Stimulated activated CD4-positive, alpha-beta T cell treated with anti-CD3 and anti-CD28 coated beads, Interleukin-15, amount 100 ng/mL, for 1 hour (primary cell): ENCODE measurements around the gene NOTCH3.

Experiments
- DNase-seq, 2 donors: peaks; one replicate each; pipeline ENCODE4 v3.0.0-alpha.2; 2020; ENCODE audit warnings: low read depth in 1 of 2, low spot score in 1 of 2

Gene NOTCH3

DNA sequence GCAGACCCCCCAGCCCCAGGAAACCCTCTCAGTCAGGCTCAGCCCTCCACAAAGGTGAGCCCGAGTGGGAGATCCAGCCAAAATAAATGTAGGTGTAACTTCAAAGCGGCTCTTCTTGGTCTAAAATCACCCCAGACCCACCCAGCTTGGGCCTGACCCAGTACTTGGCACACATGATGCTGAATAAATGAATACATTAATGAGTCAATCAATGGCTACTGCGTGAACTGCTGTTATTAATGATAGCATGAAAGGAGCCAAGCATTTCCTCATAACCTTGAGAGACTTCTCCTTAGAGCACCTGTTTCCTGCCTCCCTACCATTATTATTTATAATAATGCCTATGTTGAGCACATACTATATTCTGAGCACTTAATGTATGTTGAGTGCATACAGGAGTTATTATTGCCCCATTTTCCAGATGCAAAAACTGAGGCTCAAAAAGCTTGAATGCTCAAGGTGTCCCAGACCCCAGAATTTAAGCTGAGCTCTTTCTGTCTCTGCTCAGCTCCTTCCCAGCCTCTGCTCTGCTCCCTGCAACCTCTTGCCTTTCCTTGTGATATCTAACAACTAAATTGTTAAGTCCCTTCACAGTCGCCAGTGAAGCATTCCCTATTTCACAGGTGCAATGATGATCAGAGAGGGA is 4.3 kb downstream of the NOTCH3 start:
- no peak for DNase-seq

DNA sequence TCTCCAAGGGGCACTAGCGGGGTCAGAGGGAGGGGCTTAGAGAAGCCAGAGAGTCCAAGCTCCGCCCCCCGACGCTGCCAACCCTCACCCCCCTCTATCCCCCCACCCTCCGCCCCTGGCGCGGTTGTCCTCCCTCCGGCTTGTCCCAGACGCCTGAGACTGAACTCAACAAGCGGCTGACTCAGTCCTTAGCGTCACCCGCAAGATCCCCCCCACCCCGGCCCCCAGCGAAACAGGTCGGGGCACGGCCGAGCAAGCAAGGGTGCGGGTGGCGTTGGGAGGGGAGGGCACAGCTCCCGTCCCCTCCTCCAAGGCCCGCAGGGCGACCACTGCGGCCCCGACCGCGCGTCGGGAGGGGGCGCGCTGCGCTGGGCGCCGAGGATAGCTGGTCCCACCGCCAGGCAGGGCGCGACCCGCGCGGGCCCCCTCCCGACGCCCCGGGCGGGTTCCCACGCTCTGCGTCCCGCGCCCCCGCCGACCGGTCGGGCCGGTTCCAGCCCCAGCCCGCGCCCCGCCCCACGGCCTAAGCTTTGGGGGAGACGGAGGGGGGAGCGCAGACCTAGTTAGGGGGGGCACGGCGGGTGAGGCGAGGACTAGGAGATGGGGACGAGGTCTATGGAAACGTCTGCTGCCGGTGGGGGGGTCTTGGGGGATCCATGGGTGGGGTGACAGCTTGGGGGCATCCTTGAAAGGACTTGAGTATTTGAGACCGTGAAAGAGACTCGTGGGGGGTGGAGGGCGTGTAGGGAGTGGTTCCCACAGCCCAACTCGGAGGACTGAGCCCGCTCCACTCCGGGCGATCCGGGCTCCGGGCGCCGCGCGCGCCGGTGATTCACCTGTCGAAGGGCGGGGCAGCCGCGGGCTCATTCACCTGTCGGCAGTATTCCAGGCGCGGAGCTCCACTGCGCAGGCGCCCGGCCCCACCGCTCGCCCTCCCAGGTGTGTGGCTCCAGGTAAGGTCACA is 5.1 kb downstream of the NOTCH3 start:
- no peak for DNase-seq

DNA sequence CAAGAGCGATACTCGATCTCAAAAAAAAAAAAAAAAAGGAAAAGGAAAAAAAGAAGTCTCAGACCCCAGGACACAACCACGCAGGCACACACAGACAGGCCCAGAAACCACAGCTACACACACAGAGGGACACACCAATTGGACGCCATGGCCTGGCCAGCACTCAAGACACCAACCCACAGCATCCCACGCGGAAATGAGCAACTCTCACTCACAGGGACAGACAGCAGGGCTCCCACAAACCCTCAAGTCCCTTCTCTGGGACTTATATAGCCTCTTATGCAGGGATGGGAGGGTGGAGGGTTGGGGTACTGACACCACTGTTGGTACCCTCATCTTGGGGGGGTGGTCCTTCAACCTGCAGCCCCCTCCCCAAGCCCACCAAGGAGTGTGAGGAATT is 5.9 kb downstream of the NOTCH3 start:
- DNase-seq = no peak

DNA sequence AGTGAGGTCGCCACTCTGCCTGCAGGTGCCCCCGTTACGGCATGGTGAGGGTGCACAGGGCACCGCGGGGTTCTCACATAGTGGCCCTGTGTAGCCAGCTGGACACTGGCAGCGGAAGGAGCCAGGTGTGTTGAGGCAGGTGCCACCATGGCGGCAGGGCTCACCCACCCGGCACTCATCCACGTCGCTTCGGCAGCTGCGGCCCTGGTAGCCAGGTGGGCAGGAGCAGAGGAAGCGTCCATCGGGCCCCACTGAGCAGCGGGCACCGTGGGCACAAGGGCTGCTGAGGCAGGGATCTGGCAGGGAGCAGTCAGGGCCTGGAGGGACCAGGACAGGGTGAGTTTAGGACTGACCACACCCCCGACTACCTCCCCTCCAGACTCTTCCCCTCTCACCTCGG is 8.8 kb downstream of the NOTCH3 start:
- DNase-seq = no peak

DNA sequence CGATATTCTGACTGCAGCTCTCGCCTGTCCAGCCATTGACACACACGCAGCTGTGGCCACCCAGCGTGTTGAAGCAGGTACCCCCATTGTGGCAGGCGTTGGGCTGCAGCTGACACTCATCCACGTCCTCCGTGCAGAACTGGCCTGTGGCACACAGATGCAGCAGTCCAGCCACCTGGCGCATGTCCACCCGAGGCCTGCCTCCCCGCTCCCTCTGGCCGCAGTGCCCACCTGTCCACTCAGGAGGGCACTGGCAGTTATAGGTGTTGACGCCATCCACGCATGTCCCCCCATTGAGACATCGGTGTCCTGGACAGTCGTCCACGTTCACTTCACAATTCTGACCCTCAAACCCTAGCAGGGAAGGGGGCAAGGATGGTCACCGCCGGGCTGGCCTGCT is 9.3 kb downstream of the NOTCH3 start:
- DNase-seq = no peak

DNA sequence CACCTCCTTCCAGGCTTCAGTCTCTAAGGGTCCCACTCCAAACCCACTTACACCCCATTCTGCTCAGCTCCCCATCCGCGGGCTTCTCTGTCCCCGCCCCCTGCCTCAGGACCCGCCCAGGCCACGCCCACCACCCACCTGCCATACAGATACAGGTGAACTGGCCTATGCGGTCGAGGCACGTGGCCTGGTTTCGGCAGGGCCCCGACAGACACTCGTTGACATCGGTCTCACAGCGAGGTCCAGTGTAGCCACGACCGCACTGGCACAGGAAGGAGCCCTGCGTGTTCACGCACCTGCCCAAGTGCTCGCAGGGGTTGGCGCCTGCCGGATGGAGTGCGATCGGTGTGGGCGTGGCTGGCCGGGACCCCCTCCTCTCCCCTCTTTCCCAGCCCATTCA is 11.9 kb downstream of the NOTCH3 start:
- DNase-seq = no peak

DNA sequence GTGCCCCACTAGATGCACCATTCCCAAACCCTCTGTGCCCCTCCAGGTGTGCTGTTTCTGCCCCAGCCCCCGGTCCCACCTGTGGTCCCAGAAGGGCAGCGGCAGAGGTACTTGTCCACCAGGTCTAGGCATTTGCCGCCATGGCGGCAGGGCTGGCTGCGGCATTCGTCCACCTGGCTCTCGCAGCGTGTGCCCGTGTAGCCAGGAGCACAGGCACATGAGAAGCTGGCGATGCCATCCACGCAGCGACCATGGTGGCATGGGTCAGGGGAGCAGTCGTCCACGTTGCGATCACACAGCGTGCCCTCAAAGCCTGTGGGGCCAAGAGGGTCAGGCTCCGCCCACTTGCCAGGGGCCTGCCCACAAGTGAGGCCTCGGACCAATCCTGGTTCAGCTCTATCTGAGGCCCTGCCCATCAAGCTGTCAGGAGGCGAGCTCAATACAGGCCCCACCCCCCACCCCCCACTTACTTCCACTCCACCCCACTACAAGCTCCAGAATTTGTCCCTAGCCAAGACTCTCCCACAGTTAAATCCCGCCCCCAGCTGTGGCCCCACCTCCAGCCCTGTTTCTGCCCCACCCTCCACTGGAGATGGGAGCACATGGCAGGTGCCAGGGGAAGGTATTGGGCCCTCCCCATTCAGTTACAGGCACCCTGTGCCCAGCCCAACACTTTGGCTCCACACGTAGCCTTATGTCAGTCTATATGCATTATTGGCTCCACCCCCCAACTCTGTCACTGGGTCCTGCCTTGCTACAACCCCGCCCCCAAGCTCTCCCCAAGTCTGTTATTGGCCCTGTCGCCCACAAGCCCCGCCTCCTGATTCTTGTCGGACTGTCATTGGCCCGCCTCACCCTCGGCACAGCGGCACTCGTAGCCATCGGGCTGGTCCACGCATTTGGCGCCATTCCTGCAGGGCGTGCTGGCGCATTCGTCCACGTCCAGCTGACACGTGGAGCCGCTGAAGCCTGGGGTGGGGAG is 13.5 kb downstream of the NOTCH3 start:
- DNase-seq = no peak

DNA sequence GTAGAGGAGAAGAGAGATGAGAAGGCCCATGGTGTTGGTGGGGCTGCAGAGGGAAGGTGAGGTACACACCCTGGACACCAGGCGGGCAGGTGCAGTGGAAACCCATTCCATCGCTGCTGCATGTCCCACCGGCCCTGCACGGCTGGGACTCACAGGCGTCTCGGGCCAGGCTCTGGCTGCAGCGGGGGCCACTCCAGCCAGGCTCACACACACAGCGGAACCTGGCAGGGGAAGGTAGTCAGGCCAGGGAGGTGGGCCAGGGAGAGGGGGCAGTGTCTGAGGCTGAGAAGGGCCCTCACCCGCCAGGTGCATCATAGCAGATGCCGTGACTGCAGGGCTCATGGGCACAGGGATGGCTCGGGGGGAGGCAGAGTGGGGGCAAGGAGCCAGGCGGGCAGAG is 15.6 kb downstream of the NOTCH3 start:
- no peak for DNase-seq

DNA sequence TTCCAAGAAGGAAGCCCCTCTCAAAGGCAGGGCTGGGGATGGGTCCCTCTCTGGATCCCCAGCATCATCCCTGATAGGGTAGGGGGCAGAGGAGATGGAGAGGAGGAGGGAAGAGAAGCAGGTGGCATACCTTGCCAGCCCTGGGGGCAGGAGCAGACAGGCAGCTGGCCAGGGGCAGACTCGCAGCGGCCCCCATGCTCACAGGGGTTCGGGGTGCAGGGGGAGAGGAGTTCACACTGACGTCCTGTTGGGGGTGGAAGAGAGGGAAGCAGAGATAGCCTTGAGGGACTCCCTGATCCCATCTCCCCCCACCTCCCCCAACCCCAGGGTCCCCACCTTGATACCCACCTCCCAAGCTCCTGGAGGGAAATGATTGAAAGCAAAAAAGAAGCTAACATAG is 16.0 kb downstream of the NOTCH3 start:
- DNase-seq = no peak

DNA sequence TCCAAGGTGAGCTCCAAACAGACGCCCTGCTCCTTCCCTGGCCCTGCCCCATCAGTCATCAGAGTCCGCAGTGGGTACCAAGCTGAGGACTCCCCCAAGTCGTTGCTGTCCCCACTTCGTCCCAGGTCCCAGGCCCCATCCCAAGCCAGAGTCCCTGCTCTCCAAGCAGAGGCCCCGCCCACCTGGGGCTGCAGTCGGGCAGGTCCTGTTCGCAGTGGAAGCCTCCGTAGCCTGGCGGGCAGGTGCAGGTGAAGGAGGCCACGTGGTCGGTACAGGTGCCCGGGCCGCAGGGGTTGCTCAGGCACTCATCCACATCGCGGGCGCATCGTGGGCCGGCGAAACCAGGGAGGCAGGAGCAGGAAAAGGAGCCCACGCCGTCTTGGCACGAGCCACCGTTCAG is 19.4 kb downstream of the NOTCH3 start:
- DNase-seq = no peak

DNA sequence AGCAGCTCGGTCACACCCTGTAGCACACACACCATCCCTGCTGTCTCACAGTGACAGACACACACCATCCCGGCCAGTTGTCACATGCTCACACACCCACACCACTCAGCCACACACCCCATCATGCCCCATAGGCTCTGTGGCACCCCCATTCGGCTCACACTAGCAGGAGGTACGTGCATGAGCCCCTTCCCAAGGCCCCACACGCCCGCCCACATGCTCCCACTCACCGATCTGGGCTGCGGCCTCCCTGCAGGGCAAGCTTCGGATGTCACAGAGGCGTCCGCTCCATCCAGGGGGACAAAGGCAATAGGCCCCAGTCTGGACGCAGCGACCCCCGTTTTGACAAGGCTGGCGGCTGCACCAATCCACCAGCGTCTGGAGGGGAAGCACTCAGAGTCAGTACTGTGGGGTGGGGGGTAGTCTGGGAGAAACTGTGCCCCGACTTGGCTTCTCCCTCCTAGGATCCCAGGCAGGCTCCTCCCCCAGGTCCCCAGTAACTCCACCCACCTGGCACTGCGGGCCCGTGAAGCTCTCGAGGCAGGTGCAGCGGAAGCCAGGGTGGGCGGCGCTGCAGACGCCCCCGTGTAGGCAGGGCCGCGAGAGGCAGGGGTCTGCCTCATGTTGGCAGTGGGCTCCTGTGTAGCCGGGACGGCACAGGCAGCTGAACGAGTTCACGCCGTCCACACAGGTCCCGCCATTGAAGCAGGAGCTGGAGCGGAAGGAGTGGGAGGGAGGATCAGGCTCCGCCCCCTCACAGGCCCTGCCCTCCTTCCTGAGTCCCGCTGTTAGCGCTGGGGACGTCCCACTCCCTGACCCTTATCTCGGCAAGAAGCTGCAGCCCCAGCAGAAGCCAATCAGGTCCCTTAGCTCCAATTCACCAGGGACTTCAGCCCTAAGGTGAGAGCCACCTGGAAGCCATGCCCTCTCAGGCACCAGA is 20.1 kb downstream of the NOTCH3 start:
- DNase-seq = no peak

DNA sequence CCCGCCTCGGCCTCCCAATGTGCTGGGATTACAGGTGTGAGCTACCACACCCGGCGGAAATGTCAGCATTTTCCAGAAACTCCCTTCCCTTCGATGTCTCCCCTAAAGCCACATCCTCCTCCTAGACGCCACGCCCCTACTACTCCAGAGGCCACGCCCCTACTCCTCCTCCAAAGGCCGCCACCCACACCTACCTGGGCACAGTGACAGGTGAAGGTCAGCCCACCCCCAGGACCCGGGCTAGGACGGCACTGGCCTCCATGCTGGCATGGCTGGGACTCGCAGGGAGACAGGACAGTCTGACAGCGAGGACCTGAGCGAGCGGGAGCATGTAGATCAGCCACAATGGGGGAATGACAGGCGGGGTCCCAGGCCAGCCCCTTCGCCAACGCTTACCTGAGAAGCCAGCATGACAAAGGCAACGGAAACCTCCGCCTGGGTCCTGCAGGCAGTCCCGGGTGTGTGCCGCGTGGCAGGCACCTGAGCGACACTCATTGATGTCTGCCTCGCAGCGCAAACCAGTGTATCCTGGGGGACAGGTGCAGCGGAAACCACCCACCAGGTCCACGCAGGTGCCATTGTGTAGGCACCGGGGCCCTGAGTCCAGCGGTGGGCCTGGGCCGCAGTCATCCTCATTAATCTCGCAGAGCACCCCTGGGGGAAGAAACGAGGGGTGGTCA is 22.0 kb downstream of the NOTCH3 start:
- DNase-seq = no peak

DNA sequence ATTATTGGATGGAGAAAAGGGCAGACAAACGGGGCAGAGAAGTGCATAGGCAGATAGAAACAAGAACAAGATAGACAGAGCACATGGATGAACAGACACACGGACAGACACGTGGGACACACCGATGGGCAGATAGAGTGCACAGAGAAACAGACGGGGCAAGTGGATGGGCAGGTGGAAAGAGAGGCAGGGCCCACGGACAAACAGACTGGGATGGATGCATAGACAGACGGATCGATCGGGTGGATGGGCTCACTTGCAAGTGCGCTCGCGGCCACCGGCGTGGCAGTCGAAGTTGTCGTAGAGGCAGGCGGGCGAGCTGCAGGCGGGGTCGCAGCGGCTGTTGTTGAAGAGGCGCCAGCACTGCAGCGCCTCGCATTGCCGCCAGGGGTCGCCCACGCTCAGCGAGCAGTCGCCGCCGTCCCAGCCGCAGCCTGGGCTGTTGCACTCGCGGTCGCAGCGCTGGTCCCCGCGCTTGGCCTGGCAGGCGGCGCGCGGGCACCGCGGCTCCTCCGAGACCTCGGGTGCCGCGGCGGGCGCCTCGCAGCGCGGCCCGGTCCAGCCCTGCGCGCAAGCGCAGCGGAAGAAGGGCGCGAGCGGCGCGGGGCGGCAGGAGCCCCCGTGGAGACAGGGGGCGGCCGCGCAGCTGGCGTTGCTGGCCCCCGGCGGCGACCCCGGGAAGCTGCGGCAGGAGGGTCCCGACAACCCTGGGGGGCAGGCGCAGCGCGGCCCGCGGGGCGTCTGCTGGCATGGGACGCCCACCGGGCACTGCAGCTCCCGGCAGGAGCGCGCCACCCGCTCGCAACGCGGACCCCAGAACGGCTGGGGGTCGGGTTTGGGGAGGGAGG is 23.3 kb downstream of the NOTCH3 start:
- peak; percentile 65 to 77 for DNase-seq

DNA sequence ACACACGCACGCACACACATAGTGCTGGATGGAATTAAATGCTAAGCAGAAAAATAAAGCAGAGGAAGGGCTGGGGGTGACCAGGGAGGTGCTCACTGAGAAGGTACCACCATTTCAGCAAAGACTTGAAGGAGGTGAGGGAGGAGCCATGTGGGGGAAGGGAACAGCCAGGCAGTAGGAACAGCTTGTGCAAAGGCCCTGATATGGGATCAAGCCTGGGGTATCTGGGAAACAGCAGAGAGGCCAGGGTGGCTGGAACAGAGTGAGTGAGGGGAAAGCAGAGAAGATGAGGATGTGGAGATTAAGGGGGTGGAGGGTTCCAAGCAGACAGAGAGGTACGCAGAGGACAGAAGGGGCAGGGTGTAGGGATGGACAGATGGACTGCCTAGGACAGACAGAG is 25.2 kb downstream of the NOTCH3 start:
- DNase-seq = no peak

DNA sequence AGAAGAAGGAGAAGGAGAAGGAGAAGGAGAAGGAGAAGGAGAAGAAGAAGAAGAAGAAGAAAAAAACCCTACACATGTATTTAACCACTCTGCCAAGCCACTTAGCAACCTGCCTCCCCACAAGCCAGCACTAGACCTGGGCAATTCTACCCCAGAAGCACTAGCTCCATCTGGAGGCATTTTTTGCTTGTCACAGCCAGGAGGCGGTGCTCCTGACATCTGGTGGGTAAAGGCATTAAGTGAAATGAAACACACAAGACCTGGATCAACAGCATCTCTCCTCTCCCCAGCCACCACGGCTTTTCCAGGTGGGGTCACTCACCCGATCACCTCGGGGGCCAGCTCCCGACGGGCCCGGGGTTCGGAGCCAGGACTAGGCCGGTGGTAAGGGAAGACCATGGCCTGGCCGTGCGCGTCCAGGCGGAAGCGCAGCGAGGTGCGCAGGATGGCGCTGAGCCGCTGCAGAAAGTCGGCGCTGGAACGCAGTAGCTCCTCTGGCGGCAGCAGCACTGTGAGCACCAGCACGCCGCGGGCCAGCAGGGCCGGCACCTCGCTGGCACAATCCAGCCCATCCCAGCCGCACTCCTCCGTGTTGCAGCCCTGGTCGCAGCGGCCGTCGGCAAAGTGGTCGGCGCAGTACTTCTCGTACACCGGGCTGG is 26.9 kb downstream of the NOTCH3 start:
- DNase-seq = no peak

DNA sequence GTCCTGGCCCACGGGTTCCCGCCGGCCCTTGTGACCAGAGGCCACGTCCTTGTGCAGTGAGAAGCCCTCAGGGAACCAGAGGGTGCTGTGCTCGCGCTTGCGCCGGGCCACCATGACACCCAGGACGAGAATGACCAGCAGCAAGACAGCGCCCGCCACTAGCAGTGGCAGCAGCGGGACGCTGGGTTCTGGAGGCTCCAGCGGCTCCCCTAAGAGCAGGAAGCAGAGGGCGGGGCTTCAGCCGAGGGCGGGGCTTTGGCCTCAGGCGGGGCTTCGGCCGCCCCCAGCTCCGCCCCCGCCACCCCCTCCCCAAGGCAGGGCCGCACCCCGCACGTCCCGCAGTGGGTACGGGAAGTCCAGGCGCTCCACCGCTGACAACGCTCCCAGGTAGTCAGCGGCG is 30.4 kb downstream of the NOTCH3 start:
- no peak for DNase-seq

DNA sequence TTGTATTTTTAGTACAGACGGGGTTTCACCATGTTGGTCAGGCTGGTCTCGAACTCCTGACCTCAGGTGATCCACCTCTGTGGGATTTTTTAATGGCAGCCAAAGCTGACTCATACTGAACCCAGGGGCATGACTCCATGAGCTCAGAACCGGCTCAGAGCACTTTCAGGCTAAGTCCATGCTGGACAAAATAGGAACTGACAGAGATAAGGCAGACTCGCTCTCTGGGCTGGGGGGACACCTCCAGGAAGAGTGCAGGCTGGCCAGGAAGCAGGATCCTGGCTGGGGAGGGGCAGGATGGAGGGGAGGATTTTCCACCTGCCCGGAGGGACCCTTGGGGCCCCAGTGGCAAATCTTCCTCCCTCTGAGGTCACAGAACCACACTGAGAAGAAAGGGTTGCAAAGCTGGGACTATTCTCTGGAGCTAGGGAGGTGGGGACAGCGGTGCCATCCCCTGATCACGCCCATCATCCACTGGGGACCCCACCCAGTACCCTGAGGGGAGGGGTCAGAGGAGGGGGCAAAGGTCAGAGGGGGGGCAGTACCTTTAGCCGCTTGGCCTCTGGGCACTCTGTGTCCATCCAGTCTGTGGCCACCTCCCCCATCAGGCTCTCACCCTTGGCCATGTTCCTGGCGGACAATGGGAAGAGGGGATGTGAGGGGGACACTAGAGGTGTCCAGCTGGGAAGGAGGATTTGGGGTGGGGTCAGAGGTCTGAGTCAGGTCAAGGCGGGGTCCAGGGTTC is 31.1 kb downstream of the NOTCH3 start:
- no peak for DNase-seq

DNA sequence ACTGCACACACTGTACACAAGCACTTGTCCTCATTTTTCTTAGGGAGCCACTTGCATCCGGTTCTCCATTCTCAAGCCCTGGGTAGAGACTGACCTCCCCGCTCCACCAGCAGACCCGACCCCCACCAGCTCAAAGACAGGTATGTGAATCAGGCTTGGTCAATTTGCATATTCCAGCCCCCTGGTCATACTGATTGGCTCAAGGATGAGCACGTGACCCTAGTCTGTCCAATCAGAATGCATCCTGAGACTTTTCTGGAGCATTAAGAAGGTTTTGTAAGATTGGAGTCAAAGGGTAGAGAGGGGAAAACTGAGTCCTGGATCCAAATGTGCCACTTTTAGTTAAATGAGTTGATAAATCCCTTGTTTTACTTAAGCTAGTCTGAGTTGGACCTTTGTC is 34.1 kb downstream of the NOTCH3 start:
- no peak for DNase-seq
